PC-3 (cell line): ENCODE results near the gene CDC6. TPM values are rescaled to one million over a fixed set of nuclear protein-coding genes. Genes with fewer than 3 reads are reported as not detected.

Experiments used
- ATAC-seq: fragments of 200-7000 bp; cut with Tn5 transposase; 2 replicates; pipeline ENCODE4 v1.9.1; 2020; ENCODE audit warnings: mild to moderate bottlenecking, moderate library complexity
- BruUV-seq: library from RNA; stranded (reverse); fragments of 400-500 nt; replicated peaks from 2 replicates; lab custom pipeline; 2021; lab: Mats Ljungman, UMichigan
- CTCF ChIA-PET: fragments of 300-600 bp; sonication (Branson Sonifier 250); formaldehyde crosslinking; loops from one replicate; lab custom pipeline; 2022; ENCODE audit warnings: antibody characterized with exemption; lab: Charles Lee
- POLR2A ChIA-PET: fragments of 300-600 bp; sonication (Branson Sonifier 250); formaldehyde crosslinking; loops from one replicate; lab custom pipeline; 2022; ENCODE audit warnings: antibody characterized with exemption; ENCODE audit not compliant: unreplicated experiment; lab: Charles Lee
- DNase-seq: peaks from one replicate; pipeline ENCODE4 v3.0.0-alpha.2; 2015
- H2AFZ ChIP-seq: fragments of 300-600 bp; sonication (generic); 2 replicates; pipeline ENCODE4 v1.6.0; 2016; ENCODE audit warnings: antibody characterized with exemption, low read length
- H3F3A ChIP-seq: fragments of 300-600 bp; sonication (generic); one replicate; pipeline ENCODE4 v1.6.0; 2017; ENCODE audit warnings: antibody characterized with exemption, low read length, control low read depth, mild to moderate bottlenecking; ENCODE audit not compliant: unreplicated experiment
- H3K27ac ChIP-seq: fragments of 300-600 bp; sonication (generic); 2 replicates; pipeline ENCODE4 v1.5.1; 2016; ENCODE audit warnings: mild to moderate bottlenecking, low read length
- H3K27me3 ChIP-seq: fragments of 300-600 bp; sonication (generic); 2 replicates; pipeline ENCODE4 v1.6.1; 2016; ENCODE audit warnings: low read length, mixed read lengths
- H3K36me3 ChIP-seq: fragments of 300-600 bp; sonication (generic); 2 replicates; pipeline ENCODE4 v1.6.1; 2016; ENCODE audit warnings: low read depth, mixed run types, low read length, mixed read lengths
- H3K4me1 ChIP-seq: fragments of 300-600 bp; sonication (generic); 2 replicates; pipeline ENCODE4 v1.5.1; 2016; ENCODE audit warnings: low read length; ENCODE audit not compliant: insufficient read depth
- H3K4me2 ChIP-seq: fragments of 300-600 bp; sonication (generic); 2 replicates; pipeline ENCODE4 v1.6.0; 2016; ENCODE audit warnings: low read length
- H3K4me3 ChIP-seq: fragments of 300-600 bp; sonication (generic); 2 replicates; pipeline ENCODE4 v1.5.1; 2016; ENCODE audit warnings: mild to moderate bottlenecking, low read length, mixed read lengths
- H3K79me2 ChIP-seq: fragments of 300-600 bp; sonication (generic); 2 replicates; pipeline ENCODE4 v1.6.1; 2017; ENCODE audit warnings: low read length, mixed read lengths
- H3K9ac ChIP-seq: fragments of 300-600 bp; sonication (generic); 2 replicates; pipeline ENCODE4 v1.6.0; 2016; ENCODE audit warnings: mild to moderate bottlenecking, low read length
- H3K9me2 ChIP-seq: fragments of 300-600 bp; sonication (generic); replicated peaks from 2 replicates; pipeline ENCODE4 v1.6.1; 2016; ENCODE audit warnings: mixed run types, low read length, mixed read lengths
- H3K9me3 ChIP-seq: fragments of 300-600 bp; sonication (generic); 2 replicates; pipeline ENCODE4 v1.6.1; 2016; ENCODE audit warnings: low read length, mixed read lengths
- H4K20me1 ChIP-seq: fragments of 300-600 bp; sonication (generic); 2 replicates; pipeline ENCODE4 v1.6.1; 2016; ENCODE audit warnings: low read length, mixed read lengths
- EZH2 ChIP-seq: fragments of 300-600 bp; sonication (generic); IDR thresholded peaks from one replicate; pipeline ENCODE4 v1.6.1; 2017; ENCODE audit warnings: antibody characterized with exemption, mild to moderate bottlenecking, low read length; ENCODE audit not compliant: unreplicated experiment
- EZH2phosphoT487 ChIP-seq: fragments of 300-600 bp; sonication (generic); IDR thresholded peaks from 2 replicates; pipeline ENCODE4 v1.6.1; 2018; ENCODE audit warnings: mild to moderate bottlenecking, antibody characterized with exemption, low read length, borderline replicate concordance
- intact Hi-C: fragments of 100-400 bp; cut with micrococcal nuclease; formaldehyde crosslinking; loops from 2 replicates; pipeline ENCODE4 v1.9.0; 2023
- total RNA-seq: library from RNA; depleted of rRNA; stranded (reverse); fragments of >200 nt; gene quantifications from 2 replicates; pipeline ENCODE4 v1.2.3, GENCODE V29; 2014
- TF ChIP-seq, protein P1 (sequence below): fragments of 300-600 bp; sonication (generic); conservative IDR thresholded peaks from 2 replicates; pipeline ENCODE4 v1.5.1; 2017; ENCODE audit warnings: antibody characterized with exemption, low read depth, mild to moderate bottlenecking, low read length

Gene CDC6
- total RNA-seq, 1 experiment from 2014 or later, result 48.9 TPM

DNA sequence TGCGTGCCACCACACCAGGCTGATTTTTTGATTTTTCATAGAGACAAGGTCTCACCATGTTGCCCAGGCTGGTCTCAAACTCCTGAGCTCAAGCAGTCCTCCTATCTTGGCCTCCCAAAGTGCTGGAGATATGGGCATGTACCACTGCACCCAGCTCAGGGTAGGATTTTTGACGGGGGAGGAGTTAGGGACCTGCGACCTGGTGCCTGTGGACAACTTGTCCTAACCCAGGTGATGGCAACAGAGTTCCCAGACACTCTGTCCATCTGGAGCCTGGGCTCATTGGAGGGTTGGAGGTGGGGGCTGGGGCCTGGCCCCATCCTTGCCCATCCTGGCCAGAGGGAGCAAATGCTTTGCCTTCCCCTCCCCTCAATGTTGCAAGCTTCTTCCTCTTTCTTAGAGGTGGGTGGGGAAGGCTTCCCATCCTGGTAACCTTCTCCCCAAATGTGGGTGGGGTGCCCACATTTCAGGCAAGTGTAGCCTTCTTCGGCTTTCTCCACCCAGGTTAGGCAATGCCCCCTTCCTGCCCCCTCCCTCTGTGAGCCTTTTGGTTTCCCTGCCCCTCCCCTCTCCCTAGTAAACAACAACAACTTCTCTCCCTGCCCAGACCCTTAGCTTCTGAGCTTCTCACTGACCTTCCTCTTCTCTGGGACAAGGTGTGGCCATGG is 46.2 kb downstream of the CDC6 start:
- ATAC-seq (no peak), DNase-seq (no peak)
- intact Hi-C loops, result no loop called here
- no peaks in the 10 kb centered on the region for H3F3A ChIP-seq
- no peak overlapping the region for H2AFZ ChIP-seq
- H3K9ac ChIP-seq, result no peak overlapping the region
- no peaks in the 10 kb centered on the region for H3K27me3 ChIP-seq
- no TSS peak for BruUV-seq
- H3K4me2 ChIP-seq, result no peak overlapping the region
- H3K9me3 ChIP-seq, result no peaks in the 10 kb centered on the region
- no peaks in the 10 kb centered on the region; the same call in 1 of the 2 replicates for H4K20me1 ChIP-seq
- no peak overlapping the region for H3K4me3 ChIP-seq
- H3K4me1 ChIP-seq, result peaks cover 8% of the 10 kb centered on the region; the same call in 1 of the 2 replicates
- no peaks in the 10 kb centered on the region for H3K36me3 ChIP-seq
- TF ChIP-seq EZH2 (no peak), EZH2phosphoT487 (no peak)
- TF ChIP-seq, protein P1, sequence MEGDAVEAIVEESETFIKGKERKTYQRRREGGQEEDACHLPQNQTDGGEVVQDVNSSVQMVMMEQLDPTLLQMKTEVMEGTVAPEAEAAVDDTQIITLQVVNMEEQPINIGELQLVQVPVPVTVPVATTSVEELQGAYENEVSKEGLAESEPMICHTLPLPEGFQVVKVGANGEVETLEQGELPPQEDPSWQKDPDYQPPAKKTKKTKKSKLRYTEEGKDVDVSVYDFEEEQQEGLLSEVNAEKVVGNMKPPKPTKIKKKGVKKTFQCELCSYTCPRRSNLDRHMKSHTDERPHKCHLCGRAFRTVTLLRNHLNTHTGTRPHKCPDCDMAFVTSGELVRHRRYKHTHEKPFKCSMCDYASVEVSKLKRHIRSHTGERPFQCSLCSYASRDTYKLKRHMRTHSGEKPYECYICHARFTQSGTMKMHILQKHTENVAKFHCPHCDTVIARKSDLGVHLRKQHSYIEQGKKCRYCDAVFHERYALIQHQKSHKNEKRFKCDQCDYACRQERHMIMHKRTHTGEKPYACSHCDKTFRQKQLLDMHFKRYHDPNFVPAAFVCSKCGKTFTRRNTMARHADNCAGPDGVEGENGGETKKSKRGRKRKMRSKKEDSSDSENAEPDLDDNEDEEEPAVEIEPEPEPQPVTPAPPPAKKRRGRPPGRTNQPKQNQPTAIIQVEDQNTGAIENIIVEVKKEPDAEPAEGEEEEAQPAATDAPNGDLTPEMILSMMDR, result no peak
- no peaks in the 10 kb centered on the region for H3K9me2 ChIP-seq
- ChIA-PET POLR2A (no interaction called here), CTCF (no interaction called here)
- peaks cover 38% of the 10 kb centered on the region for H3K79me2 ChIP-seq
- no peak overlapping the region for H3K27ac ChIP-seq

DNA sequence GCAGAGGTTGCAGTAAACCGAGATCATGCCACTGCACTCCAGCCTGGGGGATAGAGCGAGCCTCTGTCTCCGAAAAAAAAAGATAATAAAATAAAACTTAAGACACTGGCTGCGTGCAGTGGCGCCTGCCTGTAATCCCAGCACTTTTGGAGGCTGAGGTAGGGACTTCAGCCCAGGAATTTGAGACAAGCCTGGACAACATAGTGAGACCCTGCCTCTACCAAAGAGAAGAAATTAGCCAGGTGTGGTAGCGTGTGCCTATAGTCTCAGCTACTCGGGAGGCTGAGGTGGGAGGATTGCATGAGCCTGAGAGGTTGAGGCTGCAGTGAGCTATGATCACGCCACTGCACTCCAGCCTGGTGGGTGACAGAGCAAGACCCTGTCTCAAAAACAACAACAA is 47.9 kb downstream of the CDC6 start:
- ChIA-PET POLR2A (no interaction called here), CTCF (no interaction called here)

DNA sequence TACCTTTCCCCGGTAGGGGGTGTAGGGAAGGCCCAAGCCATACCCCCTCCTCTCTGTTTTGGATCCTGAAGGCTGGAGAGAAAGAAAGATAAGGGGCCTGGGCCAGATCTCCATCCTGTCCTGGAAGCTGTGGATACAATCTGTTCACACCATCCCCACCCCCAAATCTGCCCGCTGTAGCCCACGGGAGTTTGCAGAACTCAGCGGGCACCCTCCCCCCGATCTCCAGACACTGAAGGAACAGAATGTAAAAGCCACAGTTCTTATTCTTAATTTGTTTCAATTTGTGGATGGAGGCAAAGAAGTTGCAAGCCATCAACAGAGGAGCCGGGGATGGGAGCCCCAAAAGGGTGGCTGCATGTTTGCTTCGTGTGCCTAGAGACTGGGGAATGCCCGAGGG is 49.7 kb downstream of the CDC6 start:
- ChIA-PET CTCF (no interaction called here), POLR2A (no interaction called here)
- DNase-seq, result no peak
- no peaks in the 10 kb centered on the region for H3K27me3 ChIP-seq
- no peak overlapping the region for H3K4me2 ChIP-seq
- H3K9me3 ChIP-seq, result no peaks in the 10 kb centered on the region
- ATAC-seq, result no peak
- no peak overlapping the region for H3K27ac ChIP-seq
- peaks cover 15% of the 10 kb centered on the region for H3K4me1 ChIP-seq
- H3K79me2 ChIP-seq, result peaks cover 29% of the 10 kb centered on the region
- no peaks in the 10 kb centered on the region for H3K9me2 ChIP-seq
- H3K4me3 ChIP-seq, result no peak overlapping the region
- H3F3A ChIP-seq, result no peaks in the 10 kb centered on the region
- TF ChIP-seq EZH2phosphoT487, result no peak
- TF ChIP-seq, protein P1, result no peak
- H4K20me1 ChIP-seq, result no peaks in the 10 kb centered on the region
- H2AFZ ChIP-seq, result no peak overlapping the region
- no peak overlapping the region for H3K9ac ChIP-seq
- intact Hi-C loops, result no loop called here
- BruUV-seq, result no TSS peak
- no peaks in the 10 kb centered on the region for H3K36me3 ChIP-seq

More for the DNA sequence above, 47.9 kb downstream of the CDC6 start:
- peaks cover 10% of the 10 kb centered on the region for H3K4me1 ChIP-seq
- H4K20me1 ChIP-seq, result no peaks in the 10 kb centered on the region
- H3K4me2 ChIP-seq, result no peak overlapping the region
- no peaks in the 10 kb centered on the region for H3F3A ChIP-seq
- H3K9me2 ChIP-seq, result no peaks in the 10 kb centered on the region
- H3K9me3 ChIP-seq, result no peaks in the 10 kb centered on the region
- no peak overlapping the region for H3K4me3 ChIP-seq
- no TSS peak for BruUV-seq
- peaks cover 30% of the 10 kb centered on the region for H3K79me2 ChIP-seq
- no peak overlapping the region for H3K27ac ChIP-seq
- intact Hi-C loops, result no loop called here
- H3K36me3 ChIP-seq, result no peaks in the 10 kb centered on the region
- DNase-seq (no peak), ATAC-seq (no peak)
- TF ChIP-seq EZH2 (no peak), EZH2phosphoT487 (no peak)
- TF ChIP-seq, protein P1, result no peak
- H3K9ac ChIP-seq, result no peak overlapping the region
- no peaks in the 10 kb centered on the region for H3K27me3 ChIP-seq
- no peak overlapping the region for H2AFZ ChIP-seq
